K562 (cell line): ENCODE results near the gene KCNQ5. TPM values are rescaled to one million over a fixed set of nuclear protein-coding genes. Genes with fewer than 3 reads are reported as not detected.

Source experiments
- ATAC-seq: fragments of 200-7000 bp; cut with Tn5 transposase; 3 replicates; pipeline ENCODE4 v1.9.1; 2020; ENCODE audit warnings: moderate library complexity
- BruUV-seq: library from RNA; stranded (reverse); fragments of 400-500 nt; replicated peaks from 2 replicates; lab custom pipeline; 2021; lab: Mats Ljungman, UMichigan
- CTCF ChIA-PET: fragments of 300-600 bp; formaldehyde crosslinking; extraction: SDS; loops from one replicate; lab custom pipeline; 2021; ENCODE audit warnings: low intra/inter-chr PET ratio; lab: Yijun Ruan, JAX
- POLR2A ChIA-PET: fragments of 300-600, 350-650 bp; sonication (Branson Sonifier 250); formaldehyde crosslinking; extraction: SDS; loops from one replicate; lab custom pipeline; 2021; ENCODE audit warnings: antibody characterized with exemption, inconsistent platforms; lab: Yijun Ruan, JAX
- DNase-seq, 4 experiments: peaks; one replicate each; pipeline versions ENCODE4 v3.0.0 to v3.0.0-alpha.2; 2011 to 2018; ENCODE audit warnings: low spot score in 3 of 4, mixed read lengths in 3 of 4; ENCODE audit errors: extremely low read depth in 1 of 4
- FAIRE-seq: peaks from 2 replicates; lab custom pipeline; 2011; peaks lifted over from hg19 to GRCh38; lab: Jason Lieb, UNC
- H2AFZ ChIP-seq: 2 replicates; pipeline ENCODE4 v1.6.0; 2011; ENCODE audit warnings: low read depth, low read length, control low read depth, inconsistent platforms
- H3K27ac ChIP-seq: fragments of 200-600 bp; 3 replicates; pipeline ENCODE4 v1.8.0; 2011; ENCODE audit warnings: low read depth, mild to moderate bottlenecking, control low read depth, inconsistent platforms, low read length, moderate library complexity, mixed read lengths; ENCODE audit errors: extremely low read depth
- H3K27me3 ChIP-seq, 2 experiments: fragments of 300-600 bp in 1 of 2; 2 replicates in 1 of 2; 3 replicates in 1 of 2; pipeline versions ENCODE4 v1.6.0 to v1.8.0; 2011; ENCODE audit warnings: inconsistent platforms in 2 of 2, low read length in 2 of 2, mild to moderate bottlenecking in 1 of 2, mixed read lengths in 1 of 2, moderate library complexity in 1 of 2; ENCODE audit not compliant: control insufficient read depth in 2 of 2, insufficient read depth in 2 of 2
- H3K36me3 ChIP-seq: fragments of 300-600 bp; 3 replicates; pipeline ENCODE4 v1.8.0; 2011; ENCODE audit warnings: mild to moderate bottlenecking, low read length, inconsistent platforms; ENCODE audit not compliant: control insufficient read depth, insufficient read depth
- H3K4me1 ChIP-seq, 2 experiments: fragments of 200-600 bp in 1 of 2; replicated peaks in 1 of 2; 2 replicates in 1 of 2; 3 replicates in 1 of 2; pipeline versions ENCODE4 v1.5.1 to v1.8.0; 2011; ENCODE audit warnings: inconsistent platforms in 2 of 2, low read length in 2 of 2, mild to moderate bottlenecking in 1 of 2, mixed read lengths in 1 of 2, moderate library complexity in 1 of 2; ENCODE audit not compliant: control insufficient read depth in 2 of 2, insufficient read depth in 2 of 2
- H3K4me2 ChIP-seq: 2 replicates; pipeline ENCODE4 v1.6.1; 2011; ENCODE audit warnings: low read length, control low read depth, inconsistent platforms, mixed read lengths; ENCODE audit not compliant: insufficient read depth
- H3K4me3 ChIP-seq: fragments of 200-600 bp; sonication (generic), shearing (Covaris generic); 2 replicates; pipeline ENCODE4 v1.5.1; 2016; ENCODE audit warnings: control low read depth, inconsistent platforms
- H3K79me2 ChIP-seq: fragments of 200-600 bp; 3 replicates; pipeline ENCODE4 v1.8.0; 2011; ENCODE audit warnings: low read length, inconsistent platforms; ENCODE audit not compliant: control insufficient read depth, insufficient read depth
- H3K9ac ChIP-seq, 2 experiments: 2 replicates each; pipeline versions ENCODE4 v1.6.0 to v1.6.1; 2011; ENCODE audit warnings: low read depth in 2 of 2, low read length in 2 of 2, control low read depth in 1 of 2, inconsistent platforms in 1 of 2, mild to moderate bottlenecking in 1 of 2, mixed read lengths in 1 of 2; ENCODE audit not compliant: insufficient read depth in 1 of 2
- H3K9me1 ChIP-seq: one replicate; pipeline ENCODE4 v1.6.0; 2011; ENCODE audit warnings: inconsistent platforms, mild to moderate bottlenecking, low read length, moderate library complexity; ENCODE audit not compliant: control insufficient read depth, insufficient read depth
- H3K9me3 ChIP-seq: replicated peaks from 2 replicates; pipeline ENCODE4 v1.5.1; 2011; ENCODE audit warnings: low read depth, low read length, inconsistent platforms; ENCODE audit not compliant: control insufficient read depth, insufficient read depth
- H4K20me1 ChIP-seq: replicated peaks from 2 replicates; pipeline ENCODE4 v1.6.1; 2011; ENCODE audit warnings: low read length, inconsistent platforms, mixed read lengths; ENCODE audit not compliant: control insufficient read depth, insufficient read depth
- BDP1 ChIP-seq: IDR thresholded peaks from 3 replicates; pipeline ENCODE4 v1.6.1; 2011; ENCODE audit not compliant: insufficient read length, insufficient read depth
- HEY1 ChIP-seq: fragments of 250-450 bp; sonication (Bioruptor Pico); IDR thresholded peaks from 2 replicates; pipeline ENCODE4 v1.5.0; 2020; ENCODE audit warnings: mild to moderate bottlenecking, moderate library complexity, borderline replicate concordance
- HNRNPH1 ChIP-seq: fragments of 200-400 bp; formaldehyde crosslinking; optimal IDR thresholded peaks from 2 replicates; pipeline ENCODE3; 2017; ENCODE audit warnings: low read depth, mild to moderate bottlenecking, low read length, moderate library complexity
- NFE2 ChIP-seq: IDR thresholded peaks from 2 replicates; pipeline ENCODE4 v1.6.1; 2014; ENCODE audit warnings: antibody characterized with exemption, low read depth
- PHF8 ChIP-seq: fragments of 200-600 bp; sonication (generic); IDR thresholded peaks from 2 replicates; pipeline ENCODE4 v1.6.1; 2012; ENCODE audit warnings: mixed run types, mild to moderate bottlenecking, inconsistent platforms, low read length, moderate library complexity, borderline replicate concordance
- RBM22 ChIP-seq: fragments of 200-400 bp; formaldehyde crosslinking; IDR thresholded peaks from 2 replicates; pipeline ENCODE4 v1.6.1; 2018; ENCODE audit warnings: low read length, low read depth; ENCODE audit not compliant: poor library complexity, severe bottlenecking
- SMAD1 ChIP-seq: fragments of 150-350 bp; IDR thresholded peaks from 2 replicates; pipeline ENCODE4 v1.6.1; 2014; ENCODE audit warnings: low read length, low read depth; ENCODE audit not compliant: partially characterized antibody
- SMARCE1 ChIP-seq: fragments of 450-650 bp; IDR thresholded peaks from 2 replicates; pipeline ENCODE4 v1.7.1; 2016; ENCODE audit warnings: mild to moderate bottlenecking
- ZNF511 ChIP-seq: sonication (generic); formaldehyde crosslinking; IDR thresholded peaks from 2 replicates; pipeline ENCODE4 v1.8.0; 2022; ENCODE audit warnings: mild to moderate bottlenecking, missing genetic modification reagents
- in situ Hi-C: fragments of 300-500 bp; cut with MboI; formaldehyde crosslinking; loops from 4 replicates; pipeline ENCODE4 v1.15.0; 2018; ENCODE audit warnings: inconsistent platforms, mixed read lengths
- intact Hi-C: fragments of 100-400 bp; cut with micrococcal nuclease; formaldehyde crosslinking; loops from 2 replicates; pipeline ENCODE4 v1.14.2; 2022
- polyA plus RNA-seq, 8 experiments: library from polyadenylated mRNA; depleted of rRNA in 4 of 8; stranded (reverse) in 5 of 8; unstranded in 3 of 8; fragments of >200 nt; fragmentation: Nextera tagmentation in 2 of 8; fragmentation: Illumina TruSeq in 1 of 8; extraction: Ambion mirVana in 2 of 8; extraction: Trizol in 1 of 8; gene quantifications; 2 replicates each; pipeline versions ENCODE4 v1.2.1 to v1.2.3, GENCODE V29; 2011 to 2014; ENCODE audit warnings: inconsistent platforms in 1 of 8, missing spikeins in 1 of 8
- total RNA-seq, 7 experiments: library from RNA; depleted of rRNA in 6 of 7; stranded (reverse); fragments of >200 nt in 6 of 7; fragmentation: Illumina TruSeq in 2 of 7; extraction: Trizol in 2 of 7; gene quantifications; 2 replicates each; pipeline versions ENCODE4 v1.2.1 to v1.2.3, GENCODE V29; 2011 to 2021; ENCODE audit warnings: low replicate concordance in 1 of 7

KCNQ5 gene
- total and polyA plus RNA-seq, 9 of the 15 experiments (the other 6 are each of a cell fraction or from before 2014, with no cell fraction given): 0.31 to 5.9 (median 2.6) TPM

GRCh38 chr6:73076211-73076954 is 454.5 kb downstream of the KCNQ5 start:
- in situ Hi-C loops (no loop called here), intact Hi-C loops (no loop called here)
- Histone ChIP-seq H4K20me1 (no peaks in the 10 kb centered on the region), H3K9me3 (no peaks in the 10 kb centered on the region), H3K4me3 (no peak overlapping the region), H3K9me1 (no peaks in the 10 kb centered on the region), H3K36me3 (no peaks in the 10 kb centered on the region), H2AFZ (no peak overlapping the region), H3K9ac (no peak overlapping the region), H3K79me2 (no peaks in the 10 kb centered on the region), H3K4me2 (no peak overlapping the region), H3K27ac (no peak overlapping the region), H3K27me3 (no peaks in the 10 kb centered on the region), H3K4me1 (no peaks in the 10 kb centered on the region)
- DNase-seq (no peak), FAIRE-seq (no peak), ATAC-seq (no peak)
- no TSS peak for BruUV-seq
- TF ChIP-seq BDP1 (no peak), SMAD1 (no peak), HNRNPH1 (no peak), HEY1 (CRISPR knock-in tag) (no peak), RBM22 (no peak), SMARCE1 (no peak), ZNF511 (CRISPR knock-in tag) (no peak), NFE2 (no peak), PHF8 (no peak)
- CTCF ChIA-PET: no interaction called here
- POLR2A ChIA-PET: no interaction called here
